ENCODE results near the gene CNNM1.

DNA sequence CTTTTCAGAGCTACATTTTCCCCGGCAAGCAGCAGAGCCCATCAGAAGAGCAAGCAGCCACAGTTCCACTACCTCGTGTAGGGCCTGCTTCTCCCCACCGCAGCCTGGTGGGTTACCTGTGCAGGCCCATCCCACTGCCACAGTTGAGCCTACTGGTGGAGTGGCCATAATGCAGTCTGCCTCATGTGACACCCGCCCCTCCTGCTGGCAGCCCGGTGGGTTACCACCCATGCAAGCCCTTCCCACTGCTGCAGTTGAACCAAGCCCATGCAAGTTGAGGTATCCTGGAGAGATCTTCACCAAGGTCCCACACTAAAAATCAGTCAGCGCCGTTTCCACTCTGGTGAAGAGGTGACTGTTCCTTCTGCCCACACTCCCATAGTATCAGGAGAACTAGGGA lies 32.1 kb upstream of the CNNM1 start:
- TF ChIP-seq POLR2AphosphoS5 (IDR thresholded peaks at IDR 0.05; ENCODE audit: low read depth, low read length) (no peak), POLR2A (IDR thresholded peaks at IDR 0.05; ENCODE audit: low read depth, low read length) (no peak)
